ENCODE results near the gene MYO18B. TPM values are rescaled to one million over a fixed set of nuclear protein-coding genes. Genes with fewer than 3 reads are reported as not detected.

Gene MYO18B
- total and polyA plus RNA-seq, 2 of the 4 experiments (the other 2 are of a cell fraction), result under 0.01 TPM; not detected in 1

DNA sequence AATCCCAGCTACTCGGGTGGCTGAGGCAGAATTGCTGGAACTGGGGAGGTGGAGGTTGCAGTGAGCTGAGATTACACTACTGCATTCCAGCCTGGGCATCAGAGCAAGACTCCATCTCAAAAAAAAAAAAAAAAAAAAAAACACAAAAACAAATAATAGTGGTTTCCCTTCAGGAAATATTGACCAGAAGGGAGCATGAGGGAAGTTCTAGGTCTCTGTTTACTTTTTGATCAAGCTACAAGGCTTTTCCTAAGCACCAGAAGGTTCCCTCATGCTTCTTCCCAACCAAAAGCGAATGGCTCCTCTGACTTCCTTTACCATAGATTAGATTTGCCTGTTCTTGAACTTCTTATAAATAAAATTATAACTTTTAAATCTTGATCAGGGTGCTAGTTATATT, 18.3 kb downstream of the MYO18B start:
- no CpG with 5 or more reads among the region's 2 CpGs for WGBS, 2 experiments (ENCODE audit: extremely low coverage in 2 of 2, insufficient read length in 1 of 2)
- H3K56ac ChIP-seq (ENCODE audit: extremely low read depth, insufficient read depth, low read length), result no peak overlapping the region

More for the DNA sequence above, 18.3 kb downstream of the MYO18B start:
- no peaks in the 10 kb centered on the region for H3K4me1 ChIP-seq (ENCODE audit: control insufficient read depth, insufficient read depth, low read length)
- in situ Hi-C loops (cut with MboI; ENCODE audit: low sequenced_read_pairs), result no loop called here
- no peak overlapping the region for H3K9ac ChIP-seq (ENCODE audit: low read depth, low read length)
- TF ChIP-seq, protein P1, sequence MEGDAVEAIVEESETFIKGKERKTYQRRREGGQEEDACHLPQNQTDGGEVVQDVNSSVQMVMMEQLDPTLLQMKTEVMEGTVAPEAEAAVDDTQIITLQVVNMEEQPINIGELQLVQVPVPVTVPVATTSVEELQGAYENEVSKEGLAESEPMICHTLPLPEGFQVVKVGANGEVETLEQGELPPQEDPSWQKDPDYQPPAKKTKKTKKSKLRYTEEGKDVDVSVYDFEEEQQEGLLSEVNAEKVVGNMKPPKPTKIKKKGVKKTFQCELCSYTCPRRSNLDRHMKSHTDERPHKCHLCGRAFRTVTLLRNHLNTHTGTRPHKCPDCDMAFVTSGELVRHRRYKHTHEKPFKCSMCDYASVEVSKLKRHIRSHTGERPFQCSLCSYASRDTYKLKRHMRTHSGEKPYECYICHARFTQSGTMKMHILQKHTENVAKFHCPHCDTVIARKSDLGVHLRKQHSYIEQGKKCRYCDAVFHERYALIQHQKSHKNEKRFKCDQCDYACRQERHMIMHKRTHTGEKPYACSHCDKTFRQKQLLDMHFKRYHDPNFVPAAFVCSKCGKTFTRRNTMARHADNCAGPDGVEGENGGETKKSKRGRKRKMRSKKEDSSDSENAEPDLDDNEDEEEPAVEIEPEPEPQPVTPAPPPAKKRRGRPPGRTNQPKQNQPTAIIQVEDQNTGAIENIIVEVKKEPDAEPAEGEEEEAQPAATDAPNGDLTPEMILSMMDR (conservative IDR thresholded peaks at IDR 0.05; ENCODE audit: low read depth, low read length), result no peak
- TF ChIP-seq CHD1 (IDR thresholded peaks at IDR 0.05; ENCODE audit: low read depth, low read length) (no peak), NFE2L2 (IDR thresholded peaks at IDR 0.05; ENCODE audit: low read depth, low read length) (no peak), ELK1 (IDR thresholded peaks at IDR 0.05; ENCODE audit: borderline replicate concordance, low read depth, low read length) (no peak), MAZ (IDR thresholded peaks at IDR 0.05; ENCODE audit: borderline replicate concordance, low read depth, low read length) (no peak), RCOR1 (IDR thresholded peaks at IDR 0.05; ENCODE audit: insufficient replicate concordance, low read length) (no peak)
- H2BK15ac ChIP-seq (ENCODE audit: low read depth, low read length), result no peak overlapping the region
- H3K27me3 ChIP-seq (ENCODE audit: control insufficient read depth, insufficient read depth, low read length), result no peaks in the 10 kb centered on the region
- no peak overlapping the region for H3K23ac ChIP-seq (ENCODE audit: low read depth, low read length)
- BruUV-seq (replicated peaks), result no TSS peak
- ChIA-PET CTCF (interaction anchor here (1.8 kb wide), 1 partner anchor 12 kb away, joined by 5 read pairs; no protein-coding TSS in a partner anchor), POLR2A (ENCODE audit: unreplicated experiment) (no interaction called here)
- no peak overlapping the region for H4K5ac ChIP-seq (ENCODE audit: low read depth, low read length)
- no peak overlapping the region for H3K4me2 ChIP-seq (ENCODE audit: low read depth, low read length)
- no peak overlapping the region for H2AK9ac ChIP-seq (replicated peaks; ENCODE audit: low read depth, low read length, poor library complexity)
- intact Hi-C loops (cut with micrococcal nuclease), result no loop called here
- no peaks in the 10 kb centered on the region for H3K36me3 ChIP-seq (ENCODE audit: control insufficient read depth, insufficient read depth, low read length)
- no peak overlapping the region for H2AFZ ChIP-seq (replicated peaks; ENCODE audit: low read length, poor library complexity)
- H2BK120ac ChIP-seq (ENCODE audit: low read depth, low read length), result peak overlapping the region; percentile 77
- no peak overlapping the region for H2BK5ac ChIP-seq (ENCODE audit: low read depth, low read length, poor library complexity, severe bottlenecking)
- no peak overlapping the region for H3K14ac ChIP-seq (replicated peaks; ENCODE audit: low read depth, low read length)
- dilution Hi-C loops (cut with HindIII; ENCODE audit: low sequenced_read_pairs, unreplicated experiment), result no loop called here
- peak overlapping the region in 1 of 2 experiments; percentile 52; a peak in 1 of 4 replicates for H4K8ac ChIP-seq (ENCODE audit: low read depth in 2 of 2, low read length in 2 of 2)
- 0 out of 2 replicates have a peak overlapping the region, but pooled peaks have one; percentile 60 for H2AK5ac ChIP-seq (ENCODE audit: low read depth, low read length)
- H4K20me1 ChIP-seq (ENCODE audit: insufficient read depth, low read length), result no peaks in the 10 kb centered on the region
- H3K9me3 ChIP-seq (ENCODE audit: control insufficient read depth, insufficient read depth, low read length), result peaks cover 2% of the 10 kb centered on the region; the same call in 1 of the 2 replicates
- ATAC-seq (ENCODE audit: low read depth) (no peak), DNase-seq (no peak)
- H3K79me1 ChIP-seq (ENCODE audit: low read depth in 1 of 2, low read length in 2 of 2), result no peaks in the 10 kb centered on the region
- 0 out of 2 replicates have a peak, but pooled peaks cover 5% of the 10 kb centered on the region for H3K9me1 ChIP-seq (ENCODE audit: insufficient read depth, low read length)
- no peak overlapping the region for H3K4me3 ChIP-seq (ENCODE audit: insufficient read depth, low read depth, low read length)
- H4K91ac ChIP-seq (ENCODE audit: insufficient read depth, low read depth, low read length), result 0 out of 2 replicates have a peak overlapping the region, but pooled peaks have one; percentile 35
- no peak overlapping the region for H3K27ac ChIP-seq (ENCODE audit: insufficient read depth, low read length)
- peak overlapping the region; percentile 69; the same call in 1 of the 2 replicates for H3K4ac ChIP-seq (ENCODE audit: low read depth, low read length)
- peak overlapping the region; percentile 43; the same call in 1 of the 2 replicates for H3K18ac ChIP-seq (ENCODE audit: low read depth, low read length)
- H2BK20ac ChIP-seq (ENCODE audit: low read depth, low read length), result 0 out of 2 replicates have a peak overlapping the region, but pooled peaks have one; percentile 91
